Upper lobe of right lung (tissue), 1 donor: ENCODE measurements around the gene ARL4D. TPM values are rescaled to one million over a fixed set of nuclear protein-coding genes. Genes with fewer than 3 reads are reported as not detected.

Experiments
- ATAC-seq: fragments of 200-7000 bp; cut with Tn5 transposase; one replicate; pipeline ENCODE4 v1.9.1; 2020; ENCODE audit warnings: mild to moderate bottlenecking, moderate library complexity
- DNase-seq: peaks from one replicate; pipeline ENCODE4 v3.0.0-alpha.2; 2020
- H3K27ac ChIP-seq: fragments of 200-600 bp; one replicate; pipeline ENCODE4 v1.8.0; 2022
- H3K27me3 ChIP-seq: fragments of 200-600 bp; one replicate; pipeline ENCODE4 v1.8.0; 2022; ENCODE audit warnings: mild to moderate bottlenecking
- H3K36me3 ChIP-seq: fragments of 200-600 bp; one replicate; pipeline ENCODE4 v1.8.0; 2022
- H3K4me1 ChIP-seq: fragments of 200-600 bp; one replicate; pipeline ENCODE4 v1.8.0; 2022
- H3K4me3 ChIP-seq: fragments of 200-600 bp; one replicate; pipeline ENCODE4 v1.8.0; 2022; ENCODE audit warnings: mild to moderate bottlenecking
- H3K9me3 ChIP-seq: fragments of 200-600 bp; one replicate; pipeline ENCODE4 v1.8.0; 2022
- intact Hi-C: fragments of 100-400 bp; cut with DNase I; formaldehyde crosslinking; loops from one replicate; pipeline ENCODE4 v1.11.0; 2022
- total RNA-seq: library from RNA; stranded (reverse); fragmentation: NEBNext Ultra II Directional; extraction: Animal tissue kit (Norgen Biotek cat#: 25700); gene quantifications from one replicate; pipeline ENCODE4 v1.2.1, GENCODE V29; 2021
- TF ChIP-seq, protein P1 (sequence below): fragments of 200-600 bp; IDR thresholded peaks from one replicate; pipeline ENCODE4 v1.8.0; 2022; ENCODE audit warnings: antibody characterized with exemption
- donor health status: DM: no; HTN: yes; CAD: no; lungs with severe emphysema.

ARL4D gene
- total RNA-seq, 1 donor from 2014 or later, result 18.5 TPM

- intact Hi-C loops, result no loop called here
- ATAC-seq, result no peak
These were observed 3.8 kb downstream of the ARL4D start for GRCh38 chr17:43402567-43402966.

GRCh38 chr17:43403846-43404245 is 5.1 kb downstream of the ARL4D start:
- ATAC-seq (no peak), DNase-seq (no peak)
- H3K36me3 ChIP-seq, result no peaks in the 10 kb centered on the region
- H3K4me1 ChIP-seq, result peaks cover 7% of the 10 kb centered on the region
- no peaks in the 10 kb centered on the region for H3K27me3 ChIP-seq
- H3K27ac ChIP-seq, result no peak overlapping the region
- TF ChIP-seq, protein P1, sequence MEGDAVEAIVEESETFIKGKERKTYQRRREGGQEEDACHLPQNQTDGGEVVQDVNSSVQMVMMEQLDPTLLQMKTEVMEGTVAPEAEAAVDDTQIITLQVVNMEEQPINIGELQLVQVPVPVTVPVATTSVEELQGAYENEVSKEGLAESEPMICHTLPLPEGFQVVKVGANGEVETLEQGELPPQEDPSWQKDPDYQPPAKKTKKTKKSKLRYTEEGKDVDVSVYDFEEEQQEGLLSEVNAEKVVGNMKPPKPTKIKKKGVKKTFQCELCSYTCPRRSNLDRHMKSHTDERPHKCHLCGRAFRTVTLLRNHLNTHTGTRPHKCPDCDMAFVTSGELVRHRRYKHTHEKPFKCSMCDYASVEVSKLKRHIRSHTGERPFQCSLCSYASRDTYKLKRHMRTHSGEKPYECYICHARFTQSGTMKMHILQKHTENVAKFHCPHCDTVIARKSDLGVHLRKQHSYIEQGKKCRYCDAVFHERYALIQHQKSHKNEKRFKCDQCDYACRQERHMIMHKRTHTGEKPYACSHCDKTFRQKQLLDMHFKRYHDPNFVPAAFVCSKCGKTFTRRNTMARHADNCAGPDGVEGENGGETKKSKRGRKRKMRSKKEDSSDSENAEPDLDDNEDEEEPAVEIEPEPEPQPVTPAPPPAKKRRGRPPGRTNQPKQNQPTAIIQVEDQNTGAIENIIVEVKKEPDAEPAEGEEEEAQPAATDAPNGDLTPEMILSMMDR, result no peak
- no peak overlapping the region for H3K4me3 ChIP-seq
- no peaks in the 10 kb centered on the region for H3K9me3 ChIP-seq
- intact Hi-C loops, result no loop called here

More at GRCh38 chr17:43402567-43402966, 3.8 kb downstream of the ARL4D start:
- Histone ChIP-seq H3K9me3 (no peaks in the 10 kb centered on the region), H3K4me1 (peaks cover 16% of the 10 kb centered on the region), H3K27ac (no peak overlapping the region), H3K36me3 (no peaks in the 10 kb centered on the region), H3K27me3 (no peaks in the 10 kb centered on the region), H3K4me3 (no peak overlapping the region)
- TF ChIP-seq, protein P1, result no peak
- DNase-seq, result no peak

DNA sequence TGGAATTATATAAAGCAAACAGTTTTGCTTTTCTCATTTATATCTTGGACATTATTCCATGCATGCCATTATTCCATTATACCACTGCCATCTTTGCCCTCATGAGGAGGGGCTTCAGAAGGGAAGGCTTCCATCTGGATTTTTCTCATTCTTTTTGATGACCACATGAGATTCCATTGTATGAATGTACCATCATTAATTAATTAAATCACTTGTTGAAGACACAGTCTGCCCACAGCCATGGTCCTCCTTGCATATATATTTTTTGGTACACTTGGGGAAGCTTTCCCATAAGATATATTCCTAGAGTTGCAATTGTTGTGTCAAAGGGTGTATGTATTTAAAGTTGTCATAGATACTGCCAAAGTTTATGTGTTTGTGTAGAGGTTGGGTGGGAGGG is 7.1 kb downstream of the ARL4D start:
- ATAC-seq, result no peak
- H3K27me3 ChIP-seq, result no peaks in the 10 kb centered on the region
- TF ChIP-seq, protein P1, result no peak
- no peaks in the 10 kb centered on the region for H3K36me3 ChIP-seq
- intact Hi-C loops, result no loop called here
- no peak overlapping the region for H3K4me3 ChIP-seq
- no peak overlapping the region for H3K27ac ChIP-seq
- no peaks in the 10 kb centered on the region for H3K9me3 ChIP-seq
- no peak for DNase-seq
- peaks cover 2% of the 10 kb centered on the region for H3K4me1 ChIP-seq

DNA sequence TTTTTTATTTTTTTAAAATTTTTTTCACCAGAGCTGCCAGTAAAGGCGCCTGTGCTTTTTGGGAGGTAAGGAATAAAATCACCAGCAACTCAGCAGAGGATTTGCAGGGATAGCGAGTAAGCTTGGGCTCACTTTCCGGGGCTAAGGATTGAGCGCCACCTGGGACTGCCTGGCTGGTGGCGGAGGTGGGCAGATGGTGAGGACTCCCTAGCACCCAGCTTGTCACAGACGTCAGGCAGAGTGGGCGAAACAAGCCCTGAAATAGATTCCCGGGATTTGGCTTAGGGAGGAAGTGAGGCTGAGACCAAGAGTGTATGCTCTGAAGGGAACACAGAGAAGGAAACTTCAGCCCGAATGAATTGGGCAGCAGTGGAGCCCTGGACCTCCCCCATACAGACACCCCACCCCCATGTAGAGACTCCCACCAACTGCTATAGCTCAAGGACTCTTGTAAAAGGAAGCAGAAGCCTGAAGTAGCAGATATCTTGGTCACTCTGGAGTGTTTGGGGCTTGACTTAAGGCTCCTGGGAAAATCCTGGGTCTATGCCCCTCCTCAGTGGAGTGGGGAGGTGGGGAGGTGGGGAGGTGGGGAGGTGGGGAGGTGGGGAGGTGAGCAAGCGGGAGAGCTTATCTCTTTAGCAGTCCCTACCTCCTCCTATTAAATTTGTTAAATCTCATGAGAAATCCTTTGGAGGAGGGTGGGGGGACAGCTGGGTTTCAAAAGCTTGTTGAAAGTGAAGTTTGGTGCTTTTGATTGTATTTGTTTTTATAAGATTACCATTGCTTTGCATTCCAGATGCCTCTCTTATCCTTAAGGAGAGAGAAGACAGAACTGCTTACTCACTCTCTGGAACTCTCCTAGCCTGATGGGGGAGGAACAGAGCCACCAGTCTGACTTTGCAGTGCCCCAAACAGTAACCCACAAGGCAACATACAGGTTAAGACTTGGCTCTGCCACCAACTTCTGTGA is 8.2 kb downstream of the ARL4D start:
- H3K36me3 ChIP-seq, result no peaks in the 10 kb centered on the region
- H3K27ac ChIP-seq, result no peak overlapping the region
- intact Hi-C loops, result no loop called here
- H3K27me3 ChIP-seq, result no peaks in the 10 kb centered on the region
- no peak overlapping the region for H3K4me3 ChIP-seq
- no peak for DNase-seq
- H3K4me1 ChIP-seq, result peaks cover 8% of the 10 kb centered on the region
- H3K9me3 ChIP-seq, result no peaks in the 10 kb centered on the region
- TF ChIP-seq, protein P1, result no peak
- peak; percentile 46 for ATAC-seq

- intact Hi-C loops, result no loop called here
- H3K27me3 ChIP-seq, result no peaks in the 10 kb centered on the region
- no peak for ATAC-seq
- peaks cover 8% of the 10 kb centered on the region for H3K4me1 ChIP-seq
- no peaks in the 10 kb centered on the region for H3K9me3 ChIP-seq
- H3K4me3 ChIP-seq, result no peak overlapping the region
- H3K36me3 ChIP-seq, result no peaks in the 10 kb centered on the region
- TF ChIP-seq, protein P1, result no peak
- H3K27ac ChIP-seq, result no peak overlapping the region
- DNase-seq, result no peak
These were observed 10.3 kb downstream of the ARL4D start for GRCh38 chr17:43409131-43409530.
